Small intestine (tissue), 7 donors: Measurements from ENCODE around the gene RRBP1. TPM values are rescaled to one million over a fixed set of nuclear protein-coding genes. Genes with fewer than 3 reads are reported as not detected.
A peak's percentile ranks its signal among the peaks of the same experiment; 100 is the strongest.

Experiments
- DNase-seq, 2 donors: peaks; one replicate each; pipeline versions ENCODE4 v3.0.0 to v3.0.0-alpha.2; 2013
- FAIRE-seq: peaks from 2 replicates; lab custom pipeline; 2012; peaks lifted over from hg19 to GRCh38; lab: Jason Lieb, UNC
- H3K27ac ChIP-seq, 3 donors: one replicate each; pipeline ENCODE4 v1.5.1; 2013; ENCODE audit warnings: low read length in 2 of 3, mild to moderate bottlenecking in 2 of 3, control low read depth in 1 of 3, inconsistent platforms in 1 of 3, low read depth in 1 of 3, moderate library complexity in 1 of 3
- H3K27me3 ChIP-seq, 3 donors: one replicate each; pipeline ENCODE4 v1.6.1; 2013; ENCODE audit warnings: low read length in 3 of 3, inconsistent platforms in 1 of 3; ENCODE audit not compliant: control insufficient read depth in 3 of 3, insufficient read depth in 3 of 3
- H3K36me3 ChIP-seq, 3 donors: one replicate each; pipeline ENCODE4 v1.6.1; 2013; ENCODE audit warnings: low read length in 3 of 3, inconsistent platforms in 1 of 3, low read depth in 1 of 3, mild to moderate bottlenecking in 1 of 3, moderate library complexity in 1 of 3; ENCODE audit not compliant: control insufficient read depth in 3 of 3, insufficient read depth in 2 of 3
- H3K4me1 ChIP-seq, 3 donors: one replicate each; pipeline ENCODE4 v1.6.1; 2013; ENCODE audit warnings: low read length in 2 of 3, inconsistent platforms in 1 of 3, low read depth in 1 of 3, mild to moderate bottlenecking in 1 of 3, moderate library complexity in 1 of 3; ENCODE audit not compliant: control insufficient read depth in 3 of 3, insufficient read depth in 2 of 3
- H3K4me3 ChIP-seq, 3 donors: one replicate each; pipeline ENCODE4 v1.5.1; 2013; ENCODE audit warnings: low read length in 3 of 3, control low read depth in 1 of 3, inconsistent platforms in 1 of 3, low read depth in 1 of 3, mild to moderate bottlenecking in 1 of 3, moderate library complexity in 1 of 3
- H3K9me3 ChIP-seq, 2 donors: one replicate each; pipeline ENCODE4 v1.6.1; 2013; ENCODE audit warnings: low read depth in 1 of 2, low read length in 1 of 2; ENCODE audit not compliant: control insufficient read depth in 2 of 2, insufficient read depth in 1 of 2
- WGBS, 3 donors: extraction: QIAGEN DNeasy Blood & Tissue Kit; methylation state at CpG; one replicate each; pipeline ENCODE4 v1.1.7; 2013; 5-methylcytosine and 5-hydroxymethylcytosine counted together
- polyA plus RNA-seq, 4 donors: library from polyadenylated mRNA; stranded (reverse) in 3 of 4; unstranded in 1 of 4; fragments of 200-250 nt in 3 of 4; fragments of 120-200 nt in 1 of 4; gene quantifications; one replicate each; pipeline versions ENCODE4 v1.2.1 to v1.2.3, GENCODE V29; 2013
- donor health status: healthy with polysubstance abuse.
- donor health status: control.
- donor health status: control.
- donor health status: Bipolar disorder and iron deficiency.
- donor health status: healthy.

RRBP1 gene
- polyA plus RNA-seq, 4 donors = 45.2 to 232 (median 112) TPM

DNA sequence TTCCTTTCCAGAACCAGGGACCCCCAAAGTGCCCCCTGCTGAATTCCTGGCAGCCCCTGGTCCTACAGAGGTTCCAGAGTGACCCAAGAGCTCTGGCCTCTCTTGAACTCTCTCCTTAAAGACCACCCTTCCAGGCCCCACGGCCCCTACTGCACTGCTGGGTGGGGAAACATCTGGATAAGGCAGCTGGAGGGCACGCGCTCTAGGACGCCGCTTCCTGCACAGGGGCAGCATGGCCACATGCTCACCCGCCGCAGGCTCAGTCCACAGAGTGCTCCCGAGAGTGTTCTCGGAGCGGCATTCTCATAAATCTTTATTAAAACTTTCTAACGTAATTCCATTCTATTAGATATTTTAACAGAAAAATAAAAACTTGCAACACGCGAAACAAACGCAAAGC, 37.0 kb downstream of the RRBP1 start:
- peaks cover 10 to 86% (median 10%) of the 10 kb centered on the region in 3 donors for H3K36me3 ChIP-seq
- H3K4me3 ChIP-seq = no peak overlapping the region
- FAIRE-seq = no peak
- WGBS, 3 donors = 83 to 91% (median 87%) methylated on average over 14 of the region's 14 CpGs
- no peaks in the 10 kb centered on the region for H3K27me3 ChIP-seq
- peak overlapping the region in 1 of 3 donors; percentile 19 for H3K27ac ChIP-seq
- DNase-seq = no peak
- peaks cover 2 to 47% (median 19%) of the 10 kb centered on the region in 3 donors for H3K4me1 ChIP-seq
- no peaks in the 10 kb centered on the region for H3K9me3 ChIP-seq

DNA sequence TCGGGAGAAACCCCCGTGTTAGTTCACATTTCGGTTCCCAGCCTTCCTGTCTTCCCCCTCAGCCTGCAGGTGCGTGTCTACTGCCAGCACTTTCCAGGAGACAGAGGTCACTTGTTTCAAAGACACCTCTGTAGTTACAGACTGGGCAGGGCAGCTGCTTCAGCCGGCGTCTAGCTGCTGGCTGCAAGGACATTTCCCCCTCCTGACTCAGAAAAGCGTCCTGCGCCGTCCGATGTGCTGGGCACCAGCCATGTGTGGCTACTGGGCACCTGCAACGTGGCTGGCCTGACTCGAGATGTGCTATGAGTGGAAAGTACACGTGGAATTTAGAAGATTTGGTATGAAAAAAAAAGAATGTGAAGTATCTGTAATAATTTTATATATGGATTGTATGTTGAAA, 37.6 kb downstream of the RRBP1 start:
- Histone ChIP-seq H3K4me3 (no peak overlapping the region), H3K27me3 (no peaks in the 10 kb centered on the region), H3K9me3 (no peaks in the 10 kb centered on the region), H3K4me1 (peaks cover 2 to 43% (median 18%) of the 10 kb centered on the region in 3 donors), H3K36me3 (peaks cover 10 to 87% (median 10%) of the 10 kb centered on the region in 3 donors), H3K27ac (no peak overlapping the region)
- WGBS, 3 donors = 14 to 54% (median 25%) methylated on average over 13 of the region's 13 CpGs
- DNase-seq (peak; percentile 55 to 69), FAIRE-seq (no peak)

DNA sequence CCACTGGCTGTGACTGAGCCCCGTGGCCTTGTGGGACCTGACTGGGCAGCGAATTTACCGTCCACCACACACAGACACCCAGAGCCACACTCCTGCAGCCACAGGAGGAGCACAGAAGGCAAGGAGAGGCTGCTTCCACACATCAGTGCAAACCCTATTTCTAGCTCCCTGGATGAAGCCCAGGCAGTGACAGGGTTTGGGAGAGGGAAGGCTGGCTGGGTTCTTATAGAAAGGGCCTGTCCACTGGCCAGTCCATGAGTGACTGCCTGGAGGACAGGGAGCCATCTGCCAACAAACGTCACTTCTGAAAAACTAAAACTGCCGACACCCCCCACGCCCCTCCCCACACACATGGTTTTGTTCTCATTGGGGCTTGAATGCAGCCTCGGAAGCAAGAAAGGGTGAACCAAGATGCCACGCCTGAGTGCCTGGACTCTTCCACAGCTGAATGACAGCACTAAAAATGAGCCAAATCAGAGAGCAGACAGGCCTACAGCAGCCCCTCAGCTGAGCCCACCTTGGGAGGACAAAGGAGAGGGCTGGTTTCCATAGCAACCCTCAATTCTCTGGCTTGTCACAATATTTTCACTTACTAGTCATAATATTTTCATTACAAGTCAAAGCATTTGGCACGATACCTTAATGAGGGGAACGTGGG, 38.4 kb downstream of the RRBP1 start:
- no peaks in the 10 kb centered on the region for H3K9me3 ChIP-seq
- no peaks in the 10 kb centered on the region for H3K27me3 ChIP-seq
- 59 to 70% (median 66%) methylated on average over 10 of the region's 10 CpGs for WGBS, 3 donors
- FAIRE-seq (no peak), DNase-seq (no peak)
- H3K4me3 ChIP-seq = no peak overlapping the region
- H3K36me3 ChIP-seq = peaks cover 10 to 90% (median 13%) of the 10 kb centered on the region in 3 donors
- no peak overlapping the region for H3K27ac ChIP-seq
- H3K4me1 ChIP-seq = peaks cover 2 to 36% (median 14%) of the 10 kb centered on the region in 3 donors

DNA sequence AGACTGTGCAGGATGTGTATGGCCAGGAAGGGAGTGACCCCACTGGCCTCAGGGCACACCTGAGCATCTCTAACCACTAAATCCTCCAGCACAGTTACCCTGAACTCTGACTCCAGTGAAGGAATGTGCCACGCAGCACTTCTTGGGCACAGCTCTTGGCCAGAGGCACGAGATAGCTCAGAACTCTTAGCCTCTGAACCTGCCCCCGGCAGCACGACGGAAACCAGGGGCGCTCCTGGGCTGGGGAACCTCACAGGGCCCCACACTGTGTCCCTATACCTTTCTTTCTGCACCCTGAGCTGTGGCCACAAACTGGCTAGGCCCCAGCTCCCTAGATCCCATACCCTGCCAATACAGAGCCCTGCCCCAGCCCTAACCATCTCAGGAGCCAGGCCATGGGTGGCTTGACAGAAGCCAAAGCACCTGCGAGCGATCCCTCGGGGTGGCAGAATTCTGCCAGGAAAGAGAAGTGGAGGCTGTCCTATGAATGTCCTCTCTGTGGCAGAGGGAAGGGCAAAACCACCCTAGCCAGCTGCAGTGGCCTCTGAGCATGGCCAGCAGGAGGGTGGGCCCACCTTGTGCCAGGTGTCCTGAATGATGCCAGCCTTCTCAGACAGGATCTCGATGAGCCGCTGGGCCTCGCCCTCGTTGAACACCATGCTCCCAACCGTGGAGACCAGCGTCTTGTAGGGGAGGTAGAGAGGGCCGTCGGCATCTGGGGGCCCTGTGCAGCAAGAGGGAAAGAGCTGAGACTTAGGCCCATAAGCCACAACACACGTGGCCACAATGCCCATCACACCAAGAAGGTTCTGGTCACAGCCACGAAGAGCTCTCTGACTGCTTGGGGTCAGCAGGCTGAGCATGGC, 39.4 kb downstream of the RRBP1 start:
- no peaks in the 10 kb centered on the region for H3K27me3 ChIP-seq
- H3K27ac ChIP-seq = no peak overlapping the region
- H3K4me1 ChIP-seq = peaks cover 2 to 26% (median 9%) of the 10 kb centered on the region in 3 donors
- no peak overlapping the region for H3K4me3 ChIP-seq
- no peak for DNase-seq
- no peaks in the 10 kb centered on the region for H3K9me3 ChIP-seq
- 73 to 84% (median 75%) methylated on average over 19 of the region's 19 CpGs for WGBS, 3 donors
- FAIRE-seq = no peak
- peaks cover 15 to 93% (median 17%) of the 10 kb centered on the region in 3 donors for H3K36me3 ChIP-seq

DNA sequence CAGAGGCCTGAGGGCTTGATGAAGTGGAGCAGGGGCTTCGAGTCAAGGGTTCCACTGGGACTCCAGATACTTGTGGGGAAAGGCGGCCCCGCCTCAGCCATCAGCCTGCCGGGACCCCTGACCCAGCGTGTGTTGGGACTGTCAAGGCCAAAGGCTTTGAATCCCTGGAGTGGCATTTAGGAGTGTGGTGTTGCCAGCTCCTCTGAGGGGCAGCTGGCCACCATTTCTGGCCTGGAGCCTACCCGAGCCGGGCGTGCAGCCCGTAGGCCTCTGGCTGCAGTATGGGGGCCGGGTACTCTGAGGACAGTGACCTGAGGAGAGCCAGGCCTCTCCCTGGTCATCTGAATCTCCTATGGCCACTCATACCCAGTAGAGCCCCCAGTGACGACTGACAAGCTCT, 40.0 kb downstream of the RRBP1 start:
- Histone ChIP-seq H3K4me1 (peaks cover 2 to 23% (median 9%) of the 10 kb centered on the region in 3 donors), H3K9me3 (no peaks in the 10 kb centered on the region), H3K27ac (no peak overlapping the region), H3K4me3 (no peak overlapping the region), H3K36me3 (peaks cover 15 to 94% (median 17%) of the 10 kb centered on the region in 3 donors), H3K27me3 (no peaks in the 10 kb centered on the region)
- 82 to 97% (median 84%) methylated on average over 11 of the region's 11 CpGs for WGBS, 3 donors
- FAIRE-seq (no peak), DNase-seq (no peak)

DNA sequence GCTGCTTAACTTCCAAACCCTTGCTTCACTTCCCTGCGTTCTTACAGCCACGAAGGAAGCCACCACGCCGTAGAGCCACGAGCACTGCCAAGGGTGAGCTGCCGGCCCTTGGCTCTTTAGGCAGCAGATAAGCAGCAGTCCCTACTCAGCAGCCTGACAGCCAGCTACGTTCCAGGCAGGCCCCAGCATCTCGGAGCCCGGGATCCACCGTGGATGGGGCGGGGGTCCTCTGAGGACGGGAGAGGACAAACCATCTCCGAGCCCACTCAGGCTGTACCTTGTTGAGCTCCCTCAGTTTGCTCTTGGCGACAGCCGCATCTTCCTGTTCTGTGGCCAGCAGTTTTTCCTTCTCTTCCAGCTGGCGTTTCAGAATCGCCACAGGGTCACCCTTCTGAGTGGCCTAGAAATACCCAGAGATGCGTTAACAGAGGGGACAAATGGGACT, 40.5 kb downstream of the RRBP1 start:
- Histone ChIP-seq H3K27ac (no peak overlapping the region), H3K9me3 (no peaks in the 10 kb centered on the region), H3K36me3 (peaks cover 16 to 94% (median 17%) of the 10 kb centered on the region in 3 donors), H3K4me1 (peaks cover 1 to 18% (median 5%) of the 10 kb centered on the region in 3 donors), H3K4me3 (no peak overlapping the region), H3K27me3 (no peaks in the 10 kb centered on the region)
- WGBS, 3 donors = 86 to 90% (median 87%) methylated on average over 18 of the region's 18 CpGs
- no peak for FAIRE-seq
- DNase-seq = no peak

DNA sequence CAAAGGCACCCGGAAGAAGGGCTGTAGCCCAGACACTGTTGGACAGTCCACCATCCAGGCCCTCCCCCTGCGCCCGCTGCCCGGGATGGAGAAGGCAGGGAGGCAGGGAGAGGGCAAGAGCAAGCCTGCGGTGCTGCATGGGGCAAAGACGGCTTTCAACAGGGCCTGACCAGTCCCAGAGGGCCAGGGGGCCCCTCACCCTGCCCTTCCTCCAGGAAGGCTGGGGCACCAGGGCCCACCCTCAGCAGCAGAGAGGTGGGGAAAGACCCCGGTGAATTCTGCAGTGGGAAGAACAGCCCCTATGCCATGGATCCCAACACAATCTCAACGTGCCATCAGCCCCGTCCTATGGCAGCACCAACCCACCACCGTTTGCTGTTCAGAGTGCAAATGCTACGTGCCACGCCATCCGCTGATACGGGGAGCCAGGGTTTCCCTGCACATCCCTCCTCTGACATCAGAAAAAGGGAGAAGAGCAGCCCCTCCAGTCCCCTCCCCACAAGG, 41.1 kb downstream of the RRBP1 start:
- no peaks in the 10 kb centered on the region for H3K9me3 ChIP-seq
- no peak for DNase-seq
- FAIRE-seq = no peak
- 91 to 94% (median 91%) methylated on average over 14 of the region's 14 CpGs for WGBS, 3 donors
- H3K36me3 ChIP-seq = peaks cover 17 to 94% (median 18%) of the 10 kb centered on the region in 3 donors
- H3K4me1 ChIP-seq = peaks cover 0 to 12% (median under 1%) of the 10 kb centered on the region in 3 donors
- no peaks in the 10 kb centered on the region for H3K27me3 ChIP-seq
- H3K27ac ChIP-seq = no peak overlapping the region
- H3K4me3 ChIP-seq = no peak overlapping the region

DNA sequence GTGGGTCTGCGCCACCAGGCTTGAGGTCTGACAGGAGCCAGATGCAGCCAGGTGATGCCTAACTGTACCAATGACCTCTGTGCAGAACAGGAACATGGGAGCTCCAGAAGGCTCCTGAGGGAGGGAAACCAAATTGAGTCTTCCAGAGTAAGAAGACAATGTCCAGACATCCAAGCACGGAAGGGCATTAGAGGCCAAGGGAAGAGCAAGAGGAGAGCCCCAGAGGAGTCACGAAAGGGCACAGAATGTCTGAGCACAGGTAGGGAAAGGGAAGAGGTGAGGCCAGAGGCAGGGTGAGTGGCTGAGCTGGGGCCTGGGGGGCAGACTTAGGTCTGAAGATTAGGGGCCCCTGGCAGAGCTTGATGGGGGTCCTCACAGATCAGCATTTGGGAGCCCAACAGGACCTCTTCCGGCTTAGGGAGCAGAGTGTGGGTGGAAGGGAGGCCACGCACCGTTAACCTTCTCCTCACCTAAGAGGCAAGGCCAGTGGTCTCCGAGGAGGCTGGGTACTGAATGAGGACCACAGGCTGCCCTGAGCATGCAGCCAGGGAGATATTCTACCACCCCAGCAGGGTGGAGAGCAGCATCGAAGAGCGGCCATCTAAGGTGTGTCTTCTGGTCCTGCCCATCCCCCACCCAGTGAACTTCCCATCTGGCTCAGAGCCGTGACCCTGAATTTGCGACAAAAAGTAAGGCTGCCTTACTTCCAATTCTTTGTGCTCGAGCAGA, 41.7 kb downstream of the RRBP1 start:
- no peak overlapping the region for H3K27ac ChIP-seq
- no peak overlapping the region for H3K4me3 ChIP-seq
- DNase-seq (no peak), FAIRE-seq (no peak)
- peaks cover 18 to 94% (median 22%) of the 10 kb centered on the region in 3 donors for H3K36me3 ChIP-seq
- WGBS, 3 donors = 84 to 88% (median 87%) methylated on average over 12 of the region's 12 CpGs
- H3K9me3 ChIP-seq = no peaks in the 10 kb centered on the region
- peaks cover 0 to 8% (median 0%) of the 10 kb centered on the region in 3 donors for H3K4me1 ChIP-seq
- no peaks in the 10 kb centered on the region for H3K27me3 ChIP-seq
